Astrocyte of the cerebellum (primary cell): Measurements from ENCODE around the gene IHH.

Experiments used
- DNase-seq: peaks from one replicate; pipeline ENCODE4 v3.0.0-alpha.2; 2011; ENCODE audit warnings: low read depth
- H3K4me3 ChIP-seq: 2 replicates; pipeline ENCODE4 v1.5.1; 2011; ENCODE audit warnings: mild to moderate bottlenecking, low read depth, low read length, moderate library complexity
- in situ Hi-C: cut with HindIII; loops from 2 replicates; pipeline ENCODE4 v1.10.0; 2017; ENCODE audit warnings: low sequenced_read_pairs
- TF ChIP-seq, protein P1 (sequence below): IDR thresholded peaks from 2 replicates; pipeline ENCODE4 v1.5.1; 2012; ENCODE audit warnings: low read length, low read depth, moderate library complexity, mild to moderate bottlenecking; ENCODE audit errors: missing control alignments

Gene IHH

DNA sequence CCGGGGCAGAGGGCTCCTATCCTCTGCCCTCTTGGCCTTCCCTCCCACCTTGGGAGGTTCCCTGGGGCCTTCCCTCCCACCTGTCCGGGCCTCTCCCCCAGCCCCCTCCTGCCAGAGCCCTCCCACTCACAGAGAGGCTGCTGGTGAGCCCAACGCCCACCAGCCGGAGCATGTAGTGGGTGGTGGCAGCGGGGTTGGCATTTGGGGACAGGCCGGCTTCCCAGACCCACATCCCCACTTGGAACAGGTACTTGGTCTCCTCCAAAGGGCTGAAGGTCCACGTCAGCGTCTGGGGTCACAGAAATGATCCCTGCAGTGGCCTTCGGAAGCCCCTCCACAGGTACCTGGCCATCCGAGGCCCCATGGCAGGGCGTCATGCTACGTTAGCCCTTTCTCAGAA is 38.7 kb downstream of the IHH start:
- no peak for DNase-seq
- H3K4me3 ChIP-seq = no peak overlapping the region
- TF ChIP-seq, protein P1, sequence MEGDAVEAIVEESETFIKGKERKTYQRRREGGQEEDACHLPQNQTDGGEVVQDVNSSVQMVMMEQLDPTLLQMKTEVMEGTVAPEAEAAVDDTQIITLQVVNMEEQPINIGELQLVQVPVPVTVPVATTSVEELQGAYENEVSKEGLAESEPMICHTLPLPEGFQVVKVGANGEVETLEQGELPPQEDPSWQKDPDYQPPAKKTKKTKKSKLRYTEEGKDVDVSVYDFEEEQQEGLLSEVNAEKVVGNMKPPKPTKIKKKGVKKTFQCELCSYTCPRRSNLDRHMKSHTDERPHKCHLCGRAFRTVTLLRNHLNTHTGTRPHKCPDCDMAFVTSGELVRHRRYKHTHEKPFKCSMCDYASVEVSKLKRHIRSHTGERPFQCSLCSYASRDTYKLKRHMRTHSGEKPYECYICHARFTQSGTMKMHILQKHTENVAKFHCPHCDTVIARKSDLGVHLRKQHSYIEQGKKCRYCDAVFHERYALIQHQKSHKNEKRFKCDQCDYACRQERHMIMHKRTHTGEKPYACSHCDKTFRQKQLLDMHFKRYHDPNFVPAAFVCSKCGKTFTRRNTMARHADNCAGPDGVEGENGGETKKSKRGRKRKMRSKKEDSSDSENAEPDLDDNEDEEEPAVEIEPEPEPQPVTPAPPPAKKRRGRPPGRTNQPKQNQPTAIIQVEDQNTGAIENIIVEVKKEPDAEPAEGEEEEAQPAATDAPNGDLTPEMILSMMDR = no peak
- in situ Hi-C loops = no loop called here

GRCh38 chr2:219021591-219021990 is 39.1 kb downstream of the IHH start:
- TF ChIP-seq, protein P1 = no peak
- DNase-seq = no peak
- no peak overlapping the region for H3K4me3 ChIP-seq
- in situ Hi-C loops = no loop called here

DNA sequence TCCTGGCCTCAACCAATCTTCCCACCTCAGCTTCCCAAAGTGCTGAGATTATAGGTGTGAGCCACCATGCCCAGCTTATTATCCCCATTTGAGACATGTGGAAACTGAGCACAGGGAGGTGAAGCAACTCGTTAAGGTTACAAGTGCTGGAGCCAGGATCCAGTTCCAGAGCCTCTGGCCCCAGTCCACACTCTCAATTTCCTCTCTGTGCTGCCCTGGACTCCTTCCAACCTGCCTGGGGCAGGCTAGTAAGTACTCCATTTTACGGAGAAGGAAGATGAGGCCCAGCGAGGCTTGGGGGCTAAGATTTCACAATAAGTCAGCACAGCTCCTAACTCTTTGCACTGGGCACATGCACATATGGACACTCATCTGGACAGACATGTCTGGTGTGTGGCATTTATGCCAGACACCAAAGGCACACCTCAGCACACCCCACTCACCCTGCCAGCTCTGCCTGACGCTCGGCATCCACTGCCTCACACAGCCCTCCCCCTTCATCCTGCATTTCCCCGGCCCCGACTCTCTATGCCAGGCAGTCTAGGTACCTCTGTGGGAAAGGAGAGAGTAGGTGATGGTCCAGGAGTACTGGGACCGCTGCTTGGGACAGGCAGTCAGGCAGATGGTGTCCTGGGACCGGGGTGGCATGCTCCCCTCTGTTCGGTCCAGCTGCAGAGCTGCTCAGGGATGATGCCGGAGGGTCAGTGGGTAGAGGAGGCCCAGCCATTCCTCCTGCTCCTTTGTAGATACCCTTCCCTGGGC is 39.9 kb downstream of the IHH start:
- TF ChIP-seq, protein P1 = no peak
- DNase-seq = no peak
- no peak overlapping the region for H3K4me3 ChIP-seq
- in situ Hi-C loops = no loop called here

DNA sequence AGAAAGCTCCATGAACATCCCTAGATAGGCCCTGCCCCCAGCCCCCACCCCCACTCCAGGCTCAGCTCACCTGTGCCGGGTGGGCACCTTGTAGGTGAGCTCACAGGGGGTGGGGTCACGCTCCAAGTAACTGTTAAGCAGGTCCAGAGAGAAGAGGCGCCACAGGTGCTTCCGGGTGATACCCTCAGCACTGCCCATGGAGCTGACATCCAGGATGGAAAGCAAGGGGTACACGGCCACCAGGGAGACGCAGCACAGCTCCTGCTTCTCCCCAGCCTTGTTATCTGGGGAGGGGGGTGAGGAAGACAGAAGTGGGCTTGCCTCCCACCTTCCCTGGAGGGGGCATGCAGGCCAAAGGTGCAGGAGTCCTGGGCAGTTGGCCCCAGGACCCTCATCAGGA is 41.3 kb downstream of the IHH start:
- in situ Hi-C loops = no loop called here
- no peak for DNase-seq
- no peak overlapping the region for H3K4me3 ChIP-seq
- TF ChIP-seq, protein P1 = no peak

GRCh38 chr2:219018726-219019125 is 42.0 kb downstream of the IHH start:
- no peak overlapping the region for H3K4me3 ChIP-seq
- TF ChIP-seq, protein P1 = no peak
- in situ Hi-C loops = no loop called here
- no peak for DNase-seq

DNA sequence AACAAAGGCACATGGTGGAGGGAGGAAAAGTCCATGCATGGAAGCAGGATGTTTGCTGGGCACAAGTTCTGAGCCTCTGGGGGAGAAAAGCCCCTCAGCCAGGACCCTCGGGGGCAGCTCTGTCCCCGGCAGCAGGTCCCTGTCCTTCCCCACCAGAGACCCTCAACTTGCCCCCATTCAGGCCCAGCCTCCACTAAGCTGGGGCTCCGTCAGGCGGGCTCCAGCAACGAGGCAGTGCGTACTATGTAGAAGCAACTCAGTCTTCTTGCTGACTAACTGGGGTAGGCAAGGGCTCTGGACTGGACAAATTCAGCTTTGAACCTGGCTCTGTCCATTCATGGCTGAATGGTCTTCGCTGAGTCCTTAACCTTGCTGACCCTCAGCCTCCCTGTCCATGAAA is 42.4 kb downstream of the IHH start:
- TF ChIP-seq, protein P1 = no peak
- no peak overlapping the region for H3K4me3 ChIP-seq
- in situ Hi-C loops = no loop called here
- DNase-seq = no peak
